HFF-Myc (cell line): ENCODE results near the gene SKI.

Experiments used
- DNase-seq: peaks from one replicate; pipeline ENCODE4 v3.0.0-alpha.2; 2011; ENCODE audit warnings: low read depth; ENCODE audit errors: extremely low read depth
- H3K4me3 ChIP-seq: replicated peaks from 2 replicates; pipeline ENCODE4 v1.5.1; 2011; ENCODE audit warnings: low read depth, mild to moderate bottlenecking, control low read depth, low read length
- CTCF ChIP-seq: IDR thresholded peaks from 2 replicates; pipeline ENCODE4 v1.5.1; 2012; ENCODE audit warnings: mild to moderate bottlenecking, low read depth, low read length, control low read depth; ENCODE audit errors: missing control alignments

The SKI gene

GRCh38 chr1:2336499-2336898 lies 108.4 kb downstream of the SKI start:
- no peak for DNase-seq
- no peak for TF ChIP-seq CTCF
- no peak overlapping the region for H3K4me3 ChIP-seq

- H3K4me3 ChIP-seq = no peak overlapping the region
- DNase-seq = no peak
- TF ChIP-seq CTCF = no peak
Measured at GRCh38 chr1:2337081-2337480, 109.0 kb downstream of the SKI start.

- no peak overlapping the region for H3K4me3 ChIP-seq
- TF ChIP-seq CTCF = no peak
- no peak for DNase-seq
Measured at GRCh38 chr1:2337501-2337900, 109.4 kb downstream of the SKI start.

GRCh38 chr1:2339206-2340085 lies 111.3 kb downstream of the SKI start:
- H3K4me3 ChIP-seq = no peak overlapping the region
- no peak for DNase-seq
- TF ChIP-seq CTCF = no peak

GRCh38 chr1:2340086-2340917 lies 112.2 kb downstream of the SKI start:
- no peak for DNase-seq
- no peak for TF ChIP-seq CTCF
- H3K4me3 ChIP-seq = no peak overlapping the region

GRCh38 chr1:2340918-2341254 lies 112.8 kb downstream of the SKI start:
- TF ChIP-seq CTCF = no peak
- no peak for DNase-seq
- no peak overlapping the region for H3K4me3 ChIP-seq
